H1 (cell line): ENCODE measurements around the gene SCAMP4. TPM values are rescaled to one million over a fixed set of nuclear protein-coding genes. Genes with fewer than 3 reads are reported as not detected.

Experiments used
- CTCF ChIA-PET: fragments of 300-600 bp; sonication (Branson Sonifier 250); formaldehyde crosslinking; loops from one replicate; lab custom pipeline; 2021; ENCODE audit not compliant: partially characterized antibody; lab: Charles Lee
- POLR2A ChIA-PET: fragments of 300-600 bp; sonication (Branson Sonifier 250); formaldehyde crosslinking; loops from one replicate; lab custom pipeline; 2021; ENCODE audit warnings: inconsistent platforms; ENCODE audit not compliant: partially characterized antibody; lab: Charles Lee
- DNase-seq, 2 experiments: peaks; one replicate each; pipeline versions ENCODE4 v3.0.0 to v3.0.0-alpha.2; 2010 to 2022; ENCODE audit warnings: low spot score in 2 of 2, low read depth in 1 of 2, mixed read lengths in 1 of 2
- FAIRE-seq: peaks from 2 replicates; lab custom pipeline; 2011; peaks lifted over from hg19 to GRCh38; lab: Jason Lieb, UNC
- H2AFZ ChIP-seq: 2 replicates; pipeline ENCODE4 v1.8.1; 2012; ENCODE audit warnings: low read length, inconsistent platforms
- H2AK5ac ChIP-seq: 2 replicates; pipeline ENCODE4 v1.6.1; 2013; ENCODE audit warnings: low read depth, low read length
- H2BK120ac ChIP-seq: replicated peaks from 2 replicates; pipeline ENCODE3; 2013; ENCODE audit warnings: low read depth, low read length, inconsistent platforms
- H2BK12ac ChIP-seq: 2 replicates; pipeline ENCODE4 v1.6.1; 2013; ENCODE audit warnings: low read depth, low read length
- H2BK15ac ChIP-seq: 2 replicates; pipeline ENCODE4 v1.6.1; 2013; ENCODE audit warnings: low read length
- H2BK20ac ChIP-seq: 2 replicates; pipeline ENCODE4 v1.6.1; 2013; ENCODE audit warnings: low read length
- H2BK5ac ChIP-seq: 2 replicates; pipeline ENCODE4 v1.6.1; 2013; ENCODE audit warnings: low read depth, low read length
- H3K14ac ChIP-seq: 2 replicates; pipeline ENCODE4 v1.6.1; 2013; ENCODE audit warnings: inconsistent platforms; ENCODE audit not compliant: insufficient read length
- H3K18ac ChIP-seq: 2 replicates; pipeline ENCODE4 v1.6.1; 2013; ENCODE audit warnings: low read length; ENCODE audit errors: extremely low read depth
- H3K23ac ChIP-seq: 2 replicates; pipeline ENCODE4 v1.6.1; 2013; ENCODE audit warnings: inconsistent platforms; ENCODE audit not compliant: insufficient read length
- H3K23me2 ChIP-seq: 2 replicates; pipeline ENCODE4 v1.6.1; 2013; ENCODE audit warnings: low read depth, low read length
- H3K27ac ChIP-seq: 2 replicates; pipeline ENCODE4 v1.6.1; 2011; ENCODE audit warnings: low read depth, low read length, inconsistent platforms
- H3K27me3 ChIP-seq, 4 experiments: replicated peaks in 1 of 4; 1 replicate in 1 of 4; 2 replicates in 3 of 4; pipeline versions ENCODE4 v1.6.1 to v1.8.1; 2011 to 2013; ENCODE audit warnings: low read length in 3 of 4, mild to moderate bottlenecking in 3 of 4, inconsistent platforms in 2 of 4, mixed read lengths in 2 of 4, moderate library complexity in 1 of 4; ENCODE audit not compliant: control insufficient read depth in 3 of 4, insufficient read depth in 3 of 4; ENCODE audit errors: extremely low read depth in 1 of 4
- H3K36me3 ChIP-seq, 4 experiments: 2 replicates each; pipeline versions ENCODE4 v1.6.1 to v1.8.1; 2011 to 2013; ENCODE audit warnings: mild to moderate bottlenecking in 4 of 4, low read length in 3 of 4, moderate library complexity in 2 of 4, control low read depth in 1 of 4, inconsistent platforms in 1 of 4; ENCODE audit not compliant: insufficient read depth in 4 of 4, control insufficient read depth in 2 of 4
- H3K4ac ChIP-seq: replicated peaks from 2 replicates; pipeline ENCODE3; 2013; ENCODE audit warnings: low read length, low read depth, mixed read lengths, inconsistent platforms; ENCODE audit not compliant: insufficient read length
- H3K4me1 ChIP-seq, 4 experiments: replicated peaks in 1 of 4; 1 replicate in 1 of 4; 2 replicates in 3 of 4; pipeline versions ENCODE4 v1.6.1 to v1.8.1; 2011 to 2013; ENCODE audit warnings: low read length in 3 of 4, inconsistent platforms in 2 of 4, mixed read lengths in 1 of 4; ENCODE audit not compliant: insufficient read depth in 4 of 4, control insufficient read depth in 3 of 4
- H3K4me2 ChIP-seq, 2 experiments: 2 replicates each; pipeline versions ENCODE4 v1.6.1 to v1.8.1; 2011 to 2013; ENCODE audit warnings: low read depth in 2 of 2, low read length in 2 of 2, control low read depth in 1 of 2, inconsistent platforms in 1 of 2, mild to moderate bottlenecking in 1 of 2; ENCODE audit not compliant: insufficient read depth in 1 of 2
- H3K4me3 ChIP-seq, 4 experiments: fragments of 200-600, 300-600 bp in 1 of 4; sonication (generic), shearing (Covaris generic), sonication (Bioruptor Twin) in 1 of 4; 2 replicates each; pipeline versions ENCODE4 v1.5.1 to v1.8.1; 2011 to 2016; ENCODE audit warnings: low read length in 4 of 4, low read depth in 3 of 4, control low read depth in 2 of 4, inconsistent platforms in 2 of 4, mild to moderate bottlenecking in 2 of 4, mixed read lengths in 1 of 4, moderate library complexity in 1 of 4; ENCODE audit not compliant: insufficient read depth in 2 of 4; ENCODE audit errors: extremely low read depth in 1 of 4
- H3K56ac ChIP-seq: replicated peaks from 2 replicates; pipeline ENCODE3; 2013; ENCODE audit warnings: low read depth, mild to moderate bottlenecking, mixed read lengths, low read length, inconsistent platforms; ENCODE audit not compliant: insufficient read length
- H3K79me1 ChIP-seq: 2 replicates; pipeline ENCODE4 v1.6.1; 2013; ENCODE audit warnings: low read depth, low read length, control low read depth
- H3K79me2 ChIP-seq, 2 experiments: 2 replicates each; pipeline versions ENCODE4 v1.6.1 to v1.8.1; 2012 to 2013; ENCODE audit warnings: low read length in 2 of 2, mild to moderate bottlenecking in 2 of 2, inconsistent platforms in 1 of 2; ENCODE audit not compliant: insufficient read depth in 2 of 2, control insufficient read depth in 1 of 2
- H3K9ac ChIP-seq, 4 experiments: replicated peaks in 1 of 4; 1 replicate in 1 of 4; 2 replicates in 3 of 4; pipeline versions ENCODE4 v1.6.1 to v1.8.1; 2011 to 2013; ENCODE audit warnings: low read depth in 3 of 4, low read length in 3 of 4, control low read depth in 2 of 4, mild to moderate bottlenecking in 2 of 4, moderate library complexity in 2 of 4, inconsistent platforms in 1 of 4; ENCODE audit errors: extremely low read depth in 1 of 4
- H3K9me3 ChIP-seq, 2 experiments: 2 replicates each; pipeline versions ENCODE4 v1.6.1 to v1.8.1; 2012 to 2013; ENCODE audit warnings: mild to moderate bottlenecking in 2 of 2, moderate library complexity in 2 of 2, control low read depth in 1 of 2, inconsistent platforms in 1 of 2, low read depth in 1 of 2, low read length in 1 of 2, mixed read lengths in 1 of 2; ENCODE audit not compliant: insufficient read depth in 2 of 2
- H4K20me1 ChIP-seq, 2 experiments: replicated peaks in 1 of 2; 2 replicates each; pipeline versions ENCODE3 to v1.8.1; 2011 to 2013; ENCODE audit warnings: inconsistent platforms in 2 of 2, low read length in 2 of 2, mild to moderate bottlenecking in 1 of 2; ENCODE audit not compliant: insufficient read depth in 2 of 2, control insufficient read depth in 1 of 2
- H4K5ac ChIP-seq: 2 replicates; pipeline ENCODE4 v1.6.1; 2013; ENCODE audit warnings: low read length, low read depth, mixed read lengths, inconsistent platforms; ENCODE audit not compliant: insufficient read length
- H4K8ac ChIP-seq: 2 replicates; pipeline ENCODE4 v1.8.0; 2013; ENCODE audit warnings: mild to moderate bottlenecking, moderate library complexity, low read length, inconsistent platforms; ENCODE audit not compliant: insufficient read depth; ENCODE audit errors: extremely low read depth
- H4K91ac ChIP-seq: replicated peaks from 2 replicates; pipeline ENCODE3; 2013; ENCODE audit warnings: low read length, mixed read lengths, inconsistent platforms; ENCODE audit not compliant: insufficient read length
- BCL11A ChIP-seq, 2 experiments: IDR thresholded peaks; one replicate each; pipeline ENCODE4 v1.6.1; 2011; ENCODE audit warnings: low read depth in 2 of 2, low read length in 2 of 2, mild to moderate bottlenecking in 2 of 2
- SAP30 ChIP-seq: fragments of 300-600 bp; sonication (generic); IDR thresholded peaks from 2 replicates; pipeline ENCODE4 v1.7.1; 2012; ENCODE audit warnings: low read length, moderate library complexity, mild to moderate bottlenecking, inconsistent platforms; ENCODE audit not compliant: insufficient read depth, insufficient replicate concordance
- SP1 ChIP-seq: IDR thresholded peaks from 2 replicates; pipeline ENCODE4 v1.6.1; 2011; ENCODE audit warnings: low read depth, low read length
- WGBS, 2 experiments: shearing (Covaris generic) in 1 of 2; methylation state at CpG; one replicate each; pipeline versions ENCODE4 v1.1.6 to v1.1.7; 2013 to 2015; ENCODE audit warnings: low lambda C conversion rate in 2 of 2, mixed read lengths in 2 of 2, inconsistent platforms in 1 of 2, low coverage in 1 of 2, missing lambda C conversion rate in 1 of 2; ENCODE audit not compliant: insufficient replicate concordance in 2 of 2, insufficient coverage in 1 of 2, insufficient read length in 1 of 2; ENCODE audit errors: extremely low coverage in 1 of 2, missing lambda C conversion rate in 1 of 2; 5-methylcytosine and 5-hydroxymethylcytosine counted together
- polyA plus RNA-seq, 7 experiments: library from polyadenylated mRNA; depleted of rRNA in 3 of 7; stranded (reverse) in 5 of 7; unstranded in 2 of 7; fragments of >200 nt in 5 of 7; fragments of 200-250 nt in 2 of 7; gene quantifications; 1 replicate in 5 of 7; 2 replicates in 1 of 7; 4 replicates in 1 of 7; pipeline versions ENCODE4 v1.2.1 to v1.2.3, GENCODE V29; 2011 to 2013; ENCODE audit warnings: missing spikeins in 2 of 7, mixed read lengths in 2 of 7
- total RNA-seq: library from RNA; stranded (reverse); fragmentation: NEBNext Ultra II Directional; extraction: Animal tissue kit (Norgen Biotek cat#: 25700); gene quantifications from 2 replicates; pipeline ENCODE4 v1.2.1, GENCODE V29; 2021

SCAMP4 gene
- total and polyA plus RNA-seq, 2 of the 8 experiments (the other 6 are each of a cell fraction or from before 2014, with no cell fraction given), result 17.1 to 61.4 TPM

DNA sequence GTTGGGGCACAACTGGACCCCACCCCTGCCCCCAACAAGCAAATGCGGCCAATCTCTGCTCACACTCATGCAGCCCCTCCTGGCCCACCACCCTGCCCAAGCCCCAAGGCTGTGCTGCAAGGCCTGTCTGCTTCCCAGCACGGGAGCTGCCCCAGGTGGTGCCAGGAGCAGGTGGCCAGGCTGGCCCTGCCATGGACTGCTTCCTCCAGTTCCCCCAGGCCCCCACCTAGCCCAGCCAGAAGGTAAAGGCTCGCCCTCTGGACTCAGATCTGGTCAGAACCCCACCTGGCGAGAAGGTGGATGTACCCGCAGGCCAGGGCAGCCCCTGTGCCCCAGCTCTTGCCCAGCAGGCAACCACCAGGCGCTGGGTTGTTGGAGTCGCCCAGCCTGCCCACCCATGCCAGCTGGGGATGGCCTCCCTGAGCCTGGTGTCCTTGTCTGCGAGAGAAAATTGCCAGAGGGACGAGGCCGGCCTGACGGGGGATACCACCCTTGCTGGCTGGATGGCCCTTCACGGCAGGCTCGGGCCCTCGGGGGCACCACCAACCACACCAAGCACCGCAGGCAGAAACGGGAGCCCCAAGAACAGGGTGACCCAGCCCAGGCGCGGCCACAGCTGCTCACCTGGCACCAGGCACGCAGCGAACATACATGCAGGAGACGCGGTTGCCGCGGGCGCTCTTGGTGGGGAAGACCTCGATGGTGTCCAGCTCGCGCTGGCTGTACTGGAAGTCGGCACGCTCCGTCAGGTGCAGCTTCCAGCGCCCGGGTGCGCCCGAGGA lies 24.4 kb upstream of the SCAMP4 start:
- Histone ChIP-seq H3K23me2 (peaks cover 14% of the 10 kb centered on the region; the same call in 1 of the 2 replicates), H3K23ac (no peak overlapping the region), H4K91ac (no peak overlapping the region), H3K9ac (no peak overlapping the region), H3K56ac (no peak overlapping the region), H3K4me1 (peaks cover 3 to 14% (median 10%) of the 10 kb centered on the region in 4 experiments; a peak in 6 of 7 replicates), H3K4me3 (no peak overlapping the region), H2BK5ac (no peak overlapping the region), H3K27ac (no peak overlapping the region), H3K79me1 (peaks cover 23% of the 10 kb centered on the region), H4K20me1 (peaks cover 13 to 23% of the 10 kb centered on the region in 2 experiments), H2AK5ac (no peak overlapping the region), H3K14ac (no peak overlapping the region), H2BK120ac (no peak overlapping the region), H4K8ac (no peak overlapping the region), H4K5ac (no peak overlapping the region), H3K4me2 (no peak overlapping the region), H3K18ac (no peak overlapping the region), H2AFZ (no peak overlapping the region), H3K4ac (no peak overlapping the region), H2BK20ac (no peak overlapping the region), H3K79me2 (peaks cover 7 to 30% of the 10 kb centered on the region in 2 experiments; a peak in 3 of 4 replicates), H2BK12ac (no peak overlapping the region), H3K9me3 (no peaks in the 10 kb centered on the region), H2BK15ac (no peak overlapping the region), H3K36me3 (no peaks in the 10 kb centered on the region), H3K27me3 (no peaks in the 10 kb centered on the region; a peak in 2 of 7 replicates)
- FAIRE-seq (no peak), DNase-seq (no peak)
- ChIA-PET CTCF (interaction anchor here (1.3 kb wide), 1 partner anchor 50 kb away, joined by 3 read pairs; no protein-coding TSS in a partner anchor), POLR2A (interaction anchor here (0.6 to 1.5 kb wide), 4 partner anchors 12 to 572 kb away, joined by 3 to 4 read pairs (median 3); partner anchors contain the start of genes ADAT3 and SCAMP4)
- WGBS, 2 experiments, result 92% methylated on average over 34 of the region's 35 CpGs; no CpG with 5 or more reads in 1 of the 2 experiments
- no peak for TF ChIP-seq SAP30
- no peak for TF ChIP-seq BCL11A (IDR thresholded peaks at IDR 0.05; ENCODE audit: low read depth in 2 of 2, low read length in 2 of 2)
- no peak for TF ChIP-seq SP1
